OCI-LY7 (cell line): Measurements from ENCODE around the gene ARF3.
A peak's percentile ranks its signal among the peaks of the same experiment; 100 is the strongest.

Experiments used
- CTCF ChIP-seq: fragments of 200-600 bp; sonication (generic); conservative IDR thresholded peaks from 2 replicates; pipeline ENCODE4 v1.5.1; 2014; ENCODE audit warnings: mild to moderate bottlenecking, antibody characterized with exemption, low read length, moderate library complexity, mixed read lengths
- EZH2phosphoT487 ChIP-seq: fragments of 200-600 bp; sonication (generic); IDR thresholded peaks from 2 replicates; pipeline ENCODE4 v1.6.1; 2018; ENCODE audit warnings: low read depth, borderline replicate concordance, mild to moderate bottlenecking, mixed run types, antibody characterized with exemption, low read length, moderate library complexity, mixed read lengths

- TF ChIP-seq CTCF (peak; percentile 57), EZH2phosphoT487 (no peak)
These were observed 20.1 kb downstream of the ARF3 start for GRCh38 chr12:48937170-48937569.
